OCI-LY7 (cell line): Measurements from ENCODE around the gene KNSTRN.

Experiments
- EZH2phosphoT487 ChIP-seq: fragments of 200-600 bp; sonication (generic); IDR thresholded peaks from 2 replicates; pipeline ENCODE4 v1.6.1; 2018; ENCODE audit warnings: low read depth, borderline replicate concordance, mild to moderate bottlenecking, mixed run types, antibody characterized with exemption, low read length, moderate library complexity, mixed read lengths
- TF ChIP-seq, protein P1 (sequence below): fragments of 200-600 bp; sonication (generic); conservative IDR thresholded peaks from 2 replicates; pipeline ENCODE4 v1.5.1; 2014; ENCODE audit warnings: mild to moderate bottlenecking, antibody characterized with exemption, low read length, moderate library complexity, mixed read lengths

GRCh38 chr15:40443846-40444245 is 61.3 kb downstream of the KNSTRN start:
- TF ChIP-seq, protein P1, sequence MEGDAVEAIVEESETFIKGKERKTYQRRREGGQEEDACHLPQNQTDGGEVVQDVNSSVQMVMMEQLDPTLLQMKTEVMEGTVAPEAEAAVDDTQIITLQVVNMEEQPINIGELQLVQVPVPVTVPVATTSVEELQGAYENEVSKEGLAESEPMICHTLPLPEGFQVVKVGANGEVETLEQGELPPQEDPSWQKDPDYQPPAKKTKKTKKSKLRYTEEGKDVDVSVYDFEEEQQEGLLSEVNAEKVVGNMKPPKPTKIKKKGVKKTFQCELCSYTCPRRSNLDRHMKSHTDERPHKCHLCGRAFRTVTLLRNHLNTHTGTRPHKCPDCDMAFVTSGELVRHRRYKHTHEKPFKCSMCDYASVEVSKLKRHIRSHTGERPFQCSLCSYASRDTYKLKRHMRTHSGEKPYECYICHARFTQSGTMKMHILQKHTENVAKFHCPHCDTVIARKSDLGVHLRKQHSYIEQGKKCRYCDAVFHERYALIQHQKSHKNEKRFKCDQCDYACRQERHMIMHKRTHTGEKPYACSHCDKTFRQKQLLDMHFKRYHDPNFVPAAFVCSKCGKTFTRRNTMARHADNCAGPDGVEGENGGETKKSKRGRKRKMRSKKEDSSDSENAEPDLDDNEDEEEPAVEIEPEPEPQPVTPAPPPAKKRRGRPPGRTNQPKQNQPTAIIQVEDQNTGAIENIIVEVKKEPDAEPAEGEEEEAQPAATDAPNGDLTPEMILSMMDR = no peak
- TF ChIP-seq EZH2phosphoT487 = no peak
